ENCODE results near the gene ATP8B2.

ATP8B2 gene

DNA sequence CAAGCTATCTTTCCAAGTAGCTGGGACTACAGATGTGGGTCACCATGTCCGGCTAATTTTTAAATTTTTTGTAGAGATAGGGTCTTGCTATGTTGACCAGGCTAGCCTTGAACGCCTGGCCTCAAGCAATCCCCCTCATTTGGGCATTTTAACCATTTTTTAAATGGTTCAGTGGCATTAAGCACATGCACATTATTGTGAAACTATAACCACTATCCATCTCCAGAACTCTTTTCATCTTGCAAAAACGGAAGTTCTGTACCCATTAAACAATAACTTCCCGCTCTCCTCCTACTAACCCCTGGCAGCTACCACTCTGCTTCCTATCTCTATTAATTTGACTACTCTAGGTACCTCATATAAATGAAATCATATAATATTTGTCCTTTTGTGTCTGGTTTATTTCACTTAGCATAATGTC is 75.1 kb downstream of the ATP8B2 start:
- DNase-seq, result no peak

Measured in stimulated activated CD4-positive, alpha-beta T cell treated with anti-CD3 and anti-CD28 coated beads, Interleukin-4, amount 100 ng/mL, for 4 hours (primary cell).